HepG2 (cell line): ENCODE measurements around the gene TACC3. TPM values are rescaled to one million over a fixed set of nuclear protein-coding genes. Genes with fewer than 3 reads are reported as not detected.

Source experiments
- HMGA1 ChIP-seq: sonication (generic); formaldehyde crosslinking; conservative IDR thresholded peaks from 2 replicates; pipeline ENCODE4 v1.4.0; 2020; ENCODE audit warnings: missing genetic modification reagents
- HNF1A ChIP-seq, 2 experiments: sonication (generic) in 1 of 2; formaldehyde crosslinking in 1 of 2; IDR thresholded peaks; 2 replicates each; pipeline versions ENCODE4 v1.4.0 to v1.6.1; 2016 to 2020; ENCODE audit warnings: borderline replicate concordance in 1 of 2, low read depth in 1 of 2, mild to moderate bottlenecking in 1 of 2, missing genetic modification reagents in 1 of 2
- HNRNPL ChIP-seq: fragments of 200-400 bp; formaldehyde crosslinking; IDR thresholded peaks from 2 replicates; pipeline ENCODE4 v1.6.1; 2017; ENCODE audit warnings: mild to moderate bottlenecking, low read depth, low read length
- IRX3 ChIP-seq: sonication (generic); formaldehyde crosslinking; IDR thresholded peaks from 2 replicates; pipeline ENCODE4 v1.8.1; 2023; ENCODE audit warnings: mild to moderate bottlenecking, low read depth, missing genetic modification reagents, borderline replicate concordance
- JDP2 ChIP-seq: sonication (generic); formaldehyde crosslinking; IDR thresholded peaks from 2 replicates; pipeline ENCODE4 v1.8.1; 2022; ENCODE audit warnings: missing genetic modification reagents, borderline replicate concordance
- ZFAT ChIP-seq: sonication (generic); formaldehyde crosslinking; conservative IDR thresholded peaks from 2 replicates; pipeline ENCODE4 v1.8.1; 2023; ENCODE audit warnings: missing genetic modification reagents, inconsistent platforms
- ZNF431 ChIP-seq: sonication (generic); formaldehyde crosslinking; IDR thresholded peaks from 2 replicates; pipeline ENCODE4 v1.9.0; 2022; ENCODE audit warnings: missing genetic modification reagents, low read depth, mild to moderate bottlenecking, borderline replicate concordance
- ZNF460 ChIP-seq: sonication (generic); formaldehyde crosslinking; IDR thresholded peaks from 2 replicates; pipeline ENCODE4 v1.5.1; 2020; ENCODE audit warnings: missing genetic modification reagents, mild to moderate bottlenecking, borderline replicate concordance
- ZNF629 ChIP-seq: sonication (generic); formaldehyde crosslinking; conservative IDR thresholded peaks from 2 replicates; pipeline ENCODE4 v1.5.0; 2020; ENCODE audit warnings: missing genetic modification reagents
- ZNF816 ChIP-seq: sonication (generic); formaldehyde crosslinking; IDR thresholded peaks from 2 replicates; pipeline ENCODE4 v1.8.0; 2022; ENCODE audit warnings: missing genetic modification reagents, mild to moderate bottlenecking, borderline replicate concordance
- polyA plus RNA-seq, 8 experiments: library from polyadenylated mRNA; depleted of rRNA in 3 of 8; stranded (reverse) in 7 of 8; unstranded in 1 of 8; fragments of >200 nt; fragmentation: Illumina TruSeq in 4 of 8; extraction: Trizol in 4 of 8; gene quantifications; 2 replicates each; pipeline versions ENCODE4 v1.2.1 to v1.2.3, GENCODE V29; 2011 to 2016; ENCODE audit warnings: low read depth in 4 of 8, missing spikeins in 1 of 8, mixed read lengths in 1 of 8; ENCODE audit not compliant: insufficient read depth in 1 of 8
- total RNA-seq, 5 experiments: library from RNA; depleted of rRNA; stranded (reverse); fragments of >200 nt; fragmentation: Illumina TruSeq; extraction: Trizol; gene quantifications; 2 replicates each; pipeline ENCODE4 v1.2.3, GENCODE V29; 2016; ENCODE audit warnings: low read depth in 1 of 5
- TF ChIP-seq, protein P1 (sequence below): IDR thresholded peaks from 2 replicates; pipeline ENCODE4 v1.6.1; 2018; ENCODE audit warnings: missing genetic modification reagents, mild to moderate bottlenecking, missing compliant biosample characterization
- TF ChIP-seq, protein P2 (sequence below): sonication (generic); formaldehyde crosslinking; IDR thresholded peaks from 2 replicates; pipeline ENCODE4 v1.5.0; 2020; ENCODE audit warnings: missing genetic modification reagents
- TF ChIP-seq, protein P3 (sequence below): sonication (generic); formaldehyde crosslinking; IDR thresholded peaks from 2 replicates; pipeline ENCODE4 v1.8.0; 2023; ENCODE audit warnings: mild to moderate bottlenecking, missing genetic modification reagents
- TF ChIP-seq, protein P4 (sequence below), 2 experiments: sonication (generic) in 1 of 2; formaldehyde crosslinking in 1 of 2; IDR thresholded peaks; 2 replicates each; pipeline versions ENCODE4 v1.4.0 to v1.6.1; 2018 to 2020; ENCODE audit warnings: missing genetic modification reagents in 2 of 2, borderline replicate concordance in 1 of 2, low read depth in 1 of 2, mild to moderate bottlenecking in 1 of 2, missing biosample characterization in 1 of 2
- TF ChIP-seq, protein P5 (sequence below): sonication (generic); formaldehyde crosslinking; IDR thresholded peaks from 2 replicates; pipeline ENCODE4 v1.4.0; 2020; ENCODE audit warnings: missing genetic modification reagents, mild to moderate bottlenecking, borderline replicate concordance

The TACC3 gene
- total and polyA plus RNA-seq, 2 of the 13 experiments (the other 11 are each of a cell fraction or from before 2014, with no cell fraction given) = 20.3 to 21.2 TPM

DNA sequence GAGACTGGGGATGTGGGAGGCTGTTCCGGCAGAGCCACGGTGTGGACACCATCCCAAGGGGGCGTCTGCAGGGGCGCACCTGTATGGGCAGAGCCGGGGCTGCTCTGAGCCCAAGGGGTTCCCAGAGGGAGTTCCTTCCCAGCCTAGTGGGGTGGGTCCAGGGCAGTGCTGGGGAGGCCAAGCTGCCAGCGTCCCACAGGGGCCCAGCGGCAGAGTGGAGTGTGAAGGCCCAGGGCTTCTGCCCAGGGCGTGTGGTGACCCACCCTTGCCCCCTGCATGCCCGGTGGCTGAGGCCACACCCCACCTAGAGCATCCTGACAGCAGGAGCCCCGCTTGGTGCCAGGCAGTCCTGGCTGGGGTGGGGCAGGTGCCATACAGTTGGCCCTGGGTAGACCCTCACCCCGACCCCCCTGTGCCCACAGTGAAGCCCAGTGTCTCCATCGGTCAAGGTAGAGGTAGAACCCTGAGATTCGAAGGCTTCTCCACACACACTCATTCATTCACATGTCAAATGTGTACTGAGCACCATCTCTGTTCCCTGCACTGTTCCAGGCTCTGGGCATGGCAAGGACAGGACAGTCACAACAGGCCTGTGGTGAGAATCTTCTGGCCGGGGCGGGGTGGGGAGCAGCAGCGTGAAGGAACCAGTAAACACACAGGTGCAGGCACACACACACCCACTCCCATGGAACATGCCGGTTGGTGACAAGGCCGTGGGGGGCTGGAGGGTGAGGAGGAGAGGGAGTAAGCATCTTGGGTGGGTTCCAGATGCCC lies 29.2 kb downstream of the TACC3 start (continued):
- TF ChIP-seq HNRNPL = 0 out of 2 replicates have a peak, but pooled peaks have one; percentile 29
- TF ChIP-seq, protein P1, sequence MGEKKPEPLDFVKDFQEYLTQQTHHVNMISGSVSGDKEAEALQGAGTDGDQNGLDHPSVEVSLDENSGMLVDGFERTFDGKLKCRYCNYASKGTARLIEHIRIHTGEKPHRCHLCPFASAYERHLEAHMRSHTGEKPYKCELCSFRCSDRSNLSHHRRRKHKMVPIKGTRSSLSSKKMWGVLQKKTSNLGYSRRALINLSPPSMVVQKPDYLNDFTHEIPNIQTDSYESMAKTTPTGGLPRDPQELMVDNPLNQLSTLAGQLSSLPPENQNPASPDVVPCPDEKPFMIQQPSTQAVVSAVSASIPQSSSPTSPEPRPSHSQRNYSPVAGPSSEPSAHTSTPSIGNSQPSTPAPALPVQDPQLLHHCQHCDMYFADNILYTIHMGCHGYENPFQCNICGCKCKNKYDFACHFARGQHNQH (CRISPR knock-in tag) = no peak
- no peak for TF ChIP-seq ZNF460 (CRISPR knock-in tag)
- no peak for TF ChIP-seq IRX3
- TF ChIP-seq ZNF629 (CRISPR knock-in tag) = no peak
- TF ChIP-seq, protein P2, sequence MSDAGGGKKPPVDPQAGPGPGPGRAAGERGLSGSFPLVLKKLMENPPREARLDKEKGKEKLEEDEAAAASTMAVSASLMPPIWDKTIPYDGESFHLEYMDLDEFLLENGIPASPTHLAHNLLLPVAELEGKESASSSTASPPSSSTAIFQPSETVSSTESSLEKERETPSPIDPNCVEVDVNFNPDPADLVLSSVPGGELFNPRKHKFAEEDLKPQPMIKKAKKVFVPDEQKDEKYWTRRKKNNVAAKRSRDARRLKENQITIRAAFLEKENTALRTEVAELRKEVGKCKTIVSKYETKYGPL (CRISPR knock-in tag) = no peak
- TF ChIP-seq, protein P3, sequence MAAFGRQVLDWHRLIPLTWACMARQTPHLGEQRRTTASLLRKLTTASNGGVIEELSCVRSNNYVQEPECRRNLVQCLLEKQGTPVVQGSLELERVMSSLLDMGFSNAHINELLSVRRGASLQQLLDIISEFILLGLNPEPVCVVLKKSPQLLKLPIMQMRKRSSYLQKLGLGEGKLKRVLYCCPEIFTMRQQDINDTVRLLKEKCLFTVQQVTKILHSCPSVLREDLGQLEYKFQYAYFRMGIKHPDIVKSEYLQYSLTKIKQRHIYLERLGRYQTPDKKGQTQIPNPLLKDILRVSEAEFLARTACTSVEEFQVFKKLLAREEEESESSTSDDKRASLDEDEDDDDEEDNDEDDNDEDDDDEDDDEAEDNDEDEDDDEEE (CRISPR knock-in tag) = no peak
- TF ChIP-seq, protein P4, sequence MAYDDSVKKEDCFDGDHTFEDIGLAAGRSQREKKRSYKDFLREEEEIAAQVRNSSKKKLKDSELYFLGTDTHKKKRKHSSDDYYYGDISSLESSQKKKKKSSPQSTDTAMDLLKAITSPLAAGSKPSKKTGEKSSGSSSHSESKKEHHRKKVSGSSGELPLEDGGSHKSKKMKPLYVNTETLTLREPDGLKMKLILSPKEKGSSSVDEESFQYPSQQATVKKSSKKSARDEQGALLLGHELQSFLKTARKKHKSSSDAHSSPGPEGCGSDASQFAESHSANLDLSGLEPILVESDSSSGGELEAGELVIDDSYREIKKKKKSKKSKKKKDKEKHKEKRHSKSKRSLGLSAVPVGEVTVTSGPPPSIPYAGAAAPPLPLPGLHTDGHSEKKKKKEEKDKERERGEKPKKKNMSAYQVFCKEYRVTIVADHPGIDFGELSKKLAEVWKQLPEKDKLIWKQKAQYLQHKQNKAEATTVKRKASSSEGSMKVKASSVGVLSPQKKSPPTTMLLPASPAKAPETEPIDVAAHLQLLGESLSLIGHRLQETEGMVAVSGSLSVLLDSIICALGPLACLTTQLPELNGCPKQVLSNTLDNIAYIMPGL (CRISPR knock-in tag; IDR thresholded peaks at IDR 0.05; ENCODE audit: borderline replicate concordance in 1 of 2, low read depth in 1 of 2) = 0 out of 4 replicates have a peak, but pooled peaks of 1 of the 2 experiments have one; percentile 14
- TF ChIP-seq HNF1A (IDR thresholded peaks at IDR 0.05; ENCODE audit: low read depth) = no peak
- TF ChIP-seq HNF1A (CRISPR knock-in tag; IDR thresholded peaks at IDR 0.05; ENCODE audit: borderline replicate concordance) = no peak
- no peak for TF ChIP-seq ZNF431 (CRISPR knock-in tag)
- no peak for TF ChIP-seq HMGA1 (CRISPR knock-in tag)
- TF ChIP-seq, protein P5, sequence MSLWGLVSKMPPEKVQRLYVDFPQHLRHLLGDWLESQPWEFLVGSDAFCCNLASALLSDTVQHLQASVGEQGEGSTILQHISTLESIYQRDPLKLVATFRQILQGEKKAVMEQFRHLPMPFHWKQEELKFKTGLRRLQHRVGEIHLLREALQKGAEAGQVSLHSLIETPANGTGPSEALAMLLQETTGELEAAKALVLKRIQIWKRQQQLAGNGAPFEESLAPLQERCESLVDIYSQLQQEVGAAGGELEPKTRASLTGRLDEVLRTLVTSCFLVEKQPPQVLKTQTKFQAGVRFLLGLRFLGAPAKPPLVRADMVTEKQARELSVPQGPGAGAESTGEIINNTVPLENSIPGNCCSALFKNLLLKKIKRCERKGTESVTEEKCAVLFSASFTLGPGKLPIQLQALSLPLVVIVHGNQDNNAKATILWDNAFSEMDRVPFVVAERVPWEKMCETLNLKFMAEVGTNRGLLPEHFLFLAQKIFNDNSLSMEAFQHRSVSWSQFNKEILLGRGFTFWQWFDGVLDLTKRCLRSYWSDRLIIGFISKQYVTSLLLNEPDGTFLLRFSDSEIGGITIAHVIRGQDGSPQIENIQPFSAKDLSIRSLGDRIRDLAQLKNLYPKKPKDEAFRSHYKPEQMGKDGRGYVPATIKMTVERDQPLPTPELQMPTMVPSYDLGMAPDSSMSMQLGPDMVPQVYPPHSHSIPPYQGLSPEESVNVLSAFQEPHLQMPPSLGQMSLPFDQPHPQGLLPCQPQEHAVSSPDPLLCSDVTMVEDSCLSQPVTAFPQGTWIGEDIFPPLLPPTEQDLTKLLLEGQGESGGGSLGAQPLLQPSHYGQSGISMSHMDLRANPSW (CRISPR knock-in tag) = no peak
- no peak for TF ChIP-seq JDP2 (CRISPR knock-in tag)
- no peak for TF ChIP-seq ZNF816
- no peak for TF ChIP-seq ZFAT (CRISPR knock-in tag)
